HG03064 (cell line): ENCODE data around the gene NPHP4.

Source experiments
- ATAC-seq: cut with Tn5 transposase; IDR thresholded peaks from one replicate; pipeline ENCODE4 v1.9.1; 2021; ENCODE audit warnings: low read depth; ENCODE audit not compliant: unreplicated experiment

The NPHP4 gene

GRCh38 chr1:5916572-5917280 lies 75.5 kb downstream of the NPHP4 start:
- no peak for ATAC-seq

GRCh38 chr1:5915587-5916571 lies 76.3 kb downstream of the NPHP4 start:
- no peak for ATAC-seq

- no peak for ATAC-seq
Measured at GRCh38 chr1:5914676-5915365, 77.4 kb downstream of the NPHP4 start.

GRCh38 chr1:5913876-5914275 lies 78.3 kb downstream of the NPHP4 start:
- no peak for ATAC-seq

GRCh38 chr1:5913078-5913845 lies 79.0 kb downstream of the NPHP4 start:
- ATAC-seq = no peak

- no peak for ATAC-seq
Measured at GRCh38 chr1:5911871-5912271, 80.4 kb downstream of the NPHP4 start.

- no peak for ATAC-seq
Measured at GRCh38 chr1:5911157-5911556, 81.1 kb downstream of the NPHP4 start.

GRCh38 chr1:5910666-5911065 lies 81.6 kb downstream of the NPHP4 start:
- ATAC-seq = no peak

- no peak for ATAC-seq
Measured at GRCh38 chr1:5910276-5910620, 82.0 kb downstream of the NPHP4 start.

GRCh38 chr1:5909576-5910275 lies 82.5 kb downstream of the NPHP4 start:
- no peak for ATAC-seq

GRCh38 chr1:5908461-5909375 lies 83.5 kb downstream of the NPHP4 start:
- ATAC-seq = no peak

- ATAC-seq = no peak
Measured at GRCh38 chr1:5907966-5908365, 84.3 kb downstream of the NPHP4 start.

- ATAC-seq = no peak
Measured at GRCh38 chr1:5907386-5907785, 84.8 kb downstream of the NPHP4 start.

GRCh38 chr1:5906966-5907365 lies 85.3 kb downstream of the NPHP4 start:
- no peak for ATAC-seq

- no peak for ATAC-seq
Measured at GRCh38 chr1:5906116-5906515, 86.1 kb downstream of the NPHP4 start.

GRCh38 chr1:5905436-5905835 lies 86.8 kb downstream of the NPHP4 start:
- no peak for ATAC-seq

- ATAC-seq = no peak
Measured at GRCh38 chr1:5904551-5904950, 87.7 kb downstream of the NPHP4 start.

- ATAC-seq = no peak
Measured at GRCh38 chr1:5903680-5904079, 88.5 kb downstream of the NPHP4 start.

- ATAC-seq = no peak
Measured at GRCh38 chr1:5903031-5903430, 89.2 kb downstream of the NPHP4 start.
